Measurements from ENCODE around the gene NEURL1. TPM values are rescaled to one million over a fixed set of nuclear protein-coding genes. Genes with fewer than 3 reads are reported as not detected.

The NEURL1 gene
- total and polyA plus RNA-seq, 12 donors, result 0.18 to 12.5 (median 2.3) TPM; not detected in 3

DNA sequence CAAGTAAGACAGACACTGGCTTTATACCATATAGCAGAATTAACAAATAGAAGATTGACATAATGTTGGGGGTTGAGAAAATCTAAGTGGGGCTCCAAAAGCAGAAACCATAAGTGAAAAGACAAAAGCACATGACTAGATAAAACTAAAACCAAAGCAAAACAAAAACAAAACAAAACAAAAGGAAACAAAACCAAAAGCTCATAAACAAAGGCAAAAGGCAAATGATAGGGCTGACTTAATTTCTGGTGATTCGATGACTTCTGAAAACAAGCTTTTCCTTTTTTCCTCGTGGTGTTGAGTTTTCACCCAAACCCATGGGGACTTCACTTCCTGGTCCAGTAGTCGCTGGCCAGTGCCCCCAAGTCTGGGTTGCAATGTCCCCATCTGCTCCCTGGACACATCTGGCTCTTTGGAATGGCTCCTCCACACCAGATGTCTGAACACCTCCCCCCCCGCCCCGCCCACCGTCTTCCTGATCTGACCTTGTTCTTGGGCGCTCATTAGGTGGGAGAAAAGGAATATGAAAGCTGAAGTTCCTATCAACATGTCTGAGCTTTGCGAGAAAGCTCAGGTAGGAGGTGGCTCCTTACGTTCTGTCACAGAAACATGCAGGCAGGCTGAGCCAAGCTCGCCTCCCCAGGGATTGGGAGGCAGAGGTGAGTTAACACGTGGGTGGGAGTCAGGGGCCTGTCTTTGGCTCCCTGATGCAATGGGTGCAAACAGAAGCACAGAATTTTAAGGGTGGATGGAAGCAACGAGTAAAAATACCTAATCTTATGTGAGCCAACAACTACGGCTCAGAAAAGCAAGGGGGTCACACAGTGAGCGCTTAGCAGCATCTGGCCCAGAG, 121.0 kb downstream of the NEURL1 start:
- Histone ChIP-seq H3K9me3 (replicated peaks in 1 of 3) (no peaks in the 10 kb centered on the region), H3K27ac (peak overlapping the region in 3 of 5 donors; percentile 12 to 83 (median 47)), H3K4me3 (no peak overlapping the region), H3K4me1 (replicated peaks in 1 of 2) (peaks cover 0 to 36% of the 10 kb centered on the region in 2 donors), H3K36me3 (replicated peaks in 1 of 2) (peaks cover 0 to 36% of the 10 kb centered on the region in 2 donors), H3K27me3 (no peaks in the 10 kb centered on the region)
- WGBS, 4 donors, result 76 to 82% (median 79%) methylated on average over 14 of the region's 14 CpGs
- TF ChIP-seq CTCF (IDR thresholded peaks at IDR 0.05) (no peak), POLR2A (IDR thresholded peaks at IDR 0.05) (no peak)
- DNase-seq, result no peak
- intact Hi-C loops (cut with DNase I), result loop anchor here in 1 of 2 donors (5.0 kb wide), 1 partner anchor 33 kb away; no protein-coding TSS in a partner anchor

GRCh38 chr10:103616705-103617601, 123.4 kb downstream of the NEURL1 start:
- DNase-seq, result peak; percentile 46 to 86 (median 75)
- intact Hi-C loops (cut with DNase I), result no loop called here

DNA sequence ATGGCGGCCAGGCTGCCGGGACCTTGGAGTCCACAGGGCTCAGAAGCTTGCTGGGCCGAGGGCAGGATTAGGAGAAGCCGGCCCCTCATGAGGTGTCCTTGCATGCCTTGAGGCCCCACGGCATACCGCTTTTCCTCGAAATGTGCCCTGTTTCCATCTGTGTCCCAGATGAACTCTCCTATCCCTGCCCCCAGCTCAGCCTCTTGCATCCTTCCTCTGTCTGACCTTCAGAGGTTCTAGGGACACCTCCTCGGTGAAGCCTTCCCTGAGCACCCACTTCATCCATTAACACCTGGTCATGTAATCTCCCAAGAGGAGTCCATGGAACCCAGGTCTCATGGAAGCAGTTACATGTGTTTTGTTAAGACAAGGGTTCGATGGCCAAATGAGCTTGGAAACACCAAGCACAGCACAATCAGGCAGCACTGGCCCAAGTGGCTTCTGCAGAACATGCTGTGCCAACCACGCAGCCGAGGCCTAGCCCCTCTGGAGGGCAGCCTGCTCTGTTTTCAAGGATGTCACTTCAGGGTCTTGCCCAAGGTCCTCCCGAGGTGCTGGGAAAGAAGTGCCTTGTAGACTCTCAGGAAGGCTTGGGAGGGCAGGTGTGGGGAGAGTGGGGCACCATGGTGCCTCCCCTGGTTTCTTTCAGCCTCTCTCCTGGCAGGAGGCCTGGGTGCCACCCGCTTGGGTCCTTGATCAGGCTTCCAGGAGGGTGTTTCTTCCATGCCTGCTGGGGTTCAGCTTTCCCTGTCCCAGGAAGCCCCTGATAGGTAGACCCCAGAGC, 124.3 kb downstream of the NEURL1 start:
- Histone ChIP-seq H3K27me3 (no peaks in the 10 kb centered on the region), H3K9me3 (replicated peaks in 1 of 3) (no peaks in the 10 kb centered on the region), H3K4me1 (replicated peaks in 1 of 2) (peaks cover 0 to 40% of the 10 kb centered on the region in 2 donors), H3K36me3 (replicated peaks in 1 of 2) (peaks cover 0 to 39% of the 10 kb centered on the region in 2 donors), H3K27ac (peak overlapping the region in 3 of 5 donors; percentile 13 to 83 (median 52)), H3K4me3 (no peak overlapping the region)
- TF ChIP-seq POLR2A (IDR thresholded peaks at IDR 0.05) (no peak), CTCF (IDR thresholded peaks at IDR 0.05) (no peak)
- intact Hi-C loops (cut with DNase I), result no loop called here
- no peak for DNase-seq
- whole genome bisulfite sequencing, 4 donors, result 76 to 88% (median 83%) methylated on average over 5 to 13 of the region's 13 CpGs

More at GRCh38 chr10:103616705-103617601, 123.4 kb downstream of the NEURL1 start:
- Histone ChIP-seq H3K36me3 (replicated peaks in 1 of 2) (peaks cover 0 to 38% of the 10 kb centered on the region in 2 donors), H3K27ac (peak overlapping the region in 3 of 5 donors; percentile 13 to 83 (median 48)), H3K9me3 (replicated peaks in 1 of 3) (no peaks in the 10 kb centered on the region), H3K4me3 (no peak overlapping the region), H3K4me1 (replicated peaks in 1 of 2) (peaks cover 0 to 40% of the 10 kb centered on the region in 2 donors), H3K27me3 (no peaks in the 10 kb centered on the region)
- WGBS, 4 donors, result 58 to 96% (median 80%) methylated on average over 8 to 20 of the region's 20 CpGs
- TF ChIP-seq POLR2A (IDR thresholded peaks at IDR 0.05), result no peak
- no peak for TF ChIP-seq CTCF (IDR thresholded peaks at IDR 0.05)
